ENCODE data around the gene ARNT2.

DNA sequence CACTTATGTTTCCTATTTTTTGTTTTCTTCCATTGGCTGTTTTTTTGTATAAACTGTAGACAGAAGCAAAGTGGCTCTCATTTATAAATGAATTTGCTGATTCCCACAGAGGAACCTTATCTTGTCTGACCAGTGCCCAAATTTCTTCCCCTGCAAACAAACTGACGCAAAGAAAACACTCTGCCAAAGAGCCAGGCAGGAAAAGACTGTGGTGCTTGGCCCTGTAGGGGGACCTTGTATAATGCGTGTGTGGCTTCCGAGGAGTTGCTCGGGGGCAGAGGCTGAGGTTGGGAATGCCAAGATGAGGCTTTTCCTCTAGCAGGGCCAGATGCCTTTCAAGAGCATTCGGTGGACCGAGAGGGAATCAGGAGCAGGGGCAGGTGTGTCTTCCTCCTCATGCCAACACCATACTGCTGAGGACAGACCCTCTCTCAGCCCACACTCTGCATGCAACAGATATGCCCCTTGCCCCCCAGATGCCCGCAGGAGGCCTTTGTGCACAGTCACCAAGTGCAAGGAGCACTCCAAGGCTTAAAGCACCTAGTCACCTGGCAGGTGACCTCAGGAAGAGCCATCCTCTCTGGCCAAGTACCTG is 186.7 kb downstream of the ARNT2 start:
- TF ChIP-seq, protein P1, sequence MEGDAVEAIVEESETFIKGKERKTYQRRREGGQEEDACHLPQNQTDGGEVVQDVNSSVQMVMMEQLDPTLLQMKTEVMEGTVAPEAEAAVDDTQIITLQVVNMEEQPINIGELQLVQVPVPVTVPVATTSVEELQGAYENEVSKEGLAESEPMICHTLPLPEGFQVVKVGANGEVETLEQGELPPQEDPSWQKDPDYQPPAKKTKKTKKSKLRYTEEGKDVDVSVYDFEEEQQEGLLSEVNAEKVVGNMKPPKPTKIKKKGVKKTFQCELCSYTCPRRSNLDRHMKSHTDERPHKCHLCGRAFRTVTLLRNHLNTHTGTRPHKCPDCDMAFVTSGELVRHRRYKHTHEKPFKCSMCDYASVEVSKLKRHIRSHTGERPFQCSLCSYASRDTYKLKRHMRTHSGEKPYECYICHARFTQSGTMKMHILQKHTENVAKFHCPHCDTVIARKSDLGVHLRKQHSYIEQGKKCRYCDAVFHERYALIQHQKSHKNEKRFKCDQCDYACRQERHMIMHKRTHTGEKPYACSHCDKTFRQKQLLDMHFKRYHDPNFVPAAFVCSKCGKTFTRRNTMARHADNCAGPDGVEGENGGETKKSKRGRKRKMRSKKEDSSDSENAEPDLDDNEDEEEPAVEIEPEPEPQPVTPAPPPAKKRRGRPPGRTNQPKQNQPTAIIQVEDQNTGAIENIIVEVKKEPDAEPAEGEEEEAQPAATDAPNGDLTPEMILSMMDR (IDR thresholded peaks at IDR 0.05), result no peak
- no peak for TF ChIP-seq ZFX (IDR thresholded peaks at IDR 0.05; ENCODE audit: borderline replicate concordance)

Measured in 22Rv1 (cell line).